Endothelial cell of umbilical vein (primary cell): ENCODE measurements around the gene RAD51B. TPM values are rescaled to one million over a fixed set of nuclear protein-coding genes. Genes with fewer than 3 reads are reported as not detected.

Experiments
- BruUV-seq: library from RNA; stranded (reverse); fragments of 400-500 nt; replicated peaks from 2 replicates; lab custom pipeline; 2021; lab: Mats Ljungman, UMichigan
- CTCF ChIA-PET: fragments of 300-600, 350-600 bp; sonication (Branson Sonifier 250); formaldehyde crosslinking; loops from one replicate; lab custom pipeline; 2021; ENCODE audit warnings: antibody characterized with exemption, inconsistent platforms; lab: Charles Lee
- POLR2A ChIA-PET: fragments of 300-600, 350-600 bp; sonication (Branson Sonifier 250); formaldehyde crosslinking; loops from one replicate; lab custom pipeline; 2021; ENCODE audit warnings: antibody characterized with exemption, inconsistent platforms; lab: Charles Lee
- DNase-seq: peaks from one replicate; pipeline ENCODE4 v3.0.0-alpha.2; 2011; ENCODE audit warnings: low read depth, low spot score
- FAIRE-seq: peaks from 2 replicates; lab custom pipeline; 2011; peaks lifted over from hg19 to GRCh38; lab: Jason Lieb, UNC
- H2AFZ ChIP-seq: 2 replicates; pipeline ENCODE4 v1.6.0; 2012; ENCODE audit warnings: low read depth, low read length, control low read depth, inconsistent platforms
- H3K27ac ChIP-seq: 2 replicates; pipeline ENCODE4 v1.5.1; 2011; ENCODE audit warnings: low read depth, mild to moderate bottlenecking, control low read depth, low read length, moderate library complexity; ENCODE audit not compliant: insufficient read depth
- H3K27me3 ChIP-seq, 2 experiments: 2 replicates each; pipeline versions ENCODE4 v1.6.0 to v1.6.1; 2011; ENCODE audit warnings: low read length in 2 of 2, mixed read lengths in 1 of 2; ENCODE audit not compliant: control insufficient read depth in 2 of 2, insufficient read depth in 2 of 2
- H3K36me3 ChIP-seq, 2 experiments: 2 replicates in 1 of 2; 3 replicates in 1 of 2; pipeline ENCODE4 v1.5.1; 2011; ENCODE audit warnings: low read length in 2 of 2, mild to moderate bottlenecking in 1 of 2, moderate library complexity in 1 of 2; ENCODE audit not compliant: control insufficient read depth in 2 of 2, insufficient read depth in 2 of 2; ENCODE audit errors: extremely low read depth in 1 of 2
- H3K4me1 ChIP-seq: 3 replicates; pipeline ENCODE4 v1.5.1; 2011; ENCODE audit warnings: mild to moderate bottlenecking, low read length; ENCODE audit not compliant: control insufficient read depth, insufficient read depth; ENCODE audit errors: extremely low read depth
- H3K4me2 ChIP-seq: 2 replicates; pipeline ENCODE4 v1.6.1; 2011; ENCODE audit warnings: low read length, control low read depth, mixed read lengths; ENCODE audit not compliant: insufficient read depth
- H3K4me3 ChIP-seq, 3 experiments: fragments of 200-600 bp in 1 of 3; sonication (generic), shearing (Covaris generic) in 1 of 3; replicated peaks in 1 of 3; 2 replicates each; pipeline ENCODE4 v1.5.1; 2011 to 2016; ENCODE audit warnings: control low read depth in 3 of 3, low read length in 3 of 3, mild to moderate bottlenecking in 2 of 3, inconsistent platforms in 1 of 3, low read depth in 1 of 3, moderate library complexity in 1 of 3; ENCODE audit not compliant: insufficient read depth in 1 of 3
- H3K79me2 ChIP-seq: 2 replicates; pipeline ENCODE4 v1.6.0; 2012; ENCODE audit warnings: low read length, inconsistent platforms; ENCODE audit not compliant: control insufficient read depth, insufficient read depth
- H3K9ac ChIP-seq: replicated peaks from 2 replicates; pipeline ENCODE3; 2011; ENCODE audit warnings: low read length, control low read depth; ENCODE audit not compliant: insufficient read depth; ENCODE audit errors: extremely low read depth
- H3K9me1 ChIP-seq: replicated peaks from 3 replicates; pipeline ENCODE4 v1.6.0; 2011; ENCODE audit warnings: mild to moderate bottlenecking, low read length; ENCODE audit not compliant: control insufficient read depth, insufficient read depth; ENCODE audit errors: extremely low read depth
- H3K9me3 ChIP-seq: replicated peaks from 2 replicates; pipeline ENCODE4 v1.5.1; 2012; ENCODE audit warnings: low read length, inconsistent platforms; ENCODE audit not compliant: control insufficient read depth, insufficient read depth
- H4K20me1 ChIP-seq: replicated peaks from 2 replicates; pipeline ENCODE3; 2011; ENCODE audit warnings: mild to moderate bottlenecking, low read length; ENCODE audit not compliant: control insufficient read depth, insufficient read depth; ENCODE audit errors: extremely low read depth
- CTCF ChIP-seq, 2 donors: IDR thresholded peaks; 1 replicate in 1 of 2; 2 replicates in 1 of 2; pipeline ENCODE4 v1.5.1; 2011; ENCODE audit warnings: low read length in 2 of 2, mild to moderate bottlenecking in 2 of 2, moderate library complexity in 2 of 2, control low read depth in 1 of 2, inconsistent platforms in 1 of 2, low read depth in 1 of 2; ENCODE audit not compliant: insufficient read depth in 1 of 2; ENCODE audit errors: extremely low read depth in 1 of 2
- EZH2 ChIP-seq: IDR thresholded peaks from 2 replicates; pipeline ENCODE4 v1.6.1; 2012; ENCODE audit warnings: borderline replicate concordance, low read depth, mild to moderate bottlenecking, moderate library complexity, low read length, inconsistent platforms; ENCODE audit not compliant: severe bottlenecking
- GATA2 ChIP-seq: IDR thresholded peaks from 2 replicates; pipeline ENCODE4 v1.7.0; 2011; ENCODE audit warnings: low read depth, mild to moderate bottlenecking, moderate library complexity, mixed read lengths, low read length; ENCODE audit not compliant: insufficient read length, insufficient read depth
- dilution Hi-C: fragments of 300-500 bp; cut with MboI; formaldehyde crosslinking; loops from one replicate; pipeline ENCODE4 v1.15.0; 2019; ENCODE audit warnings: low sequenced_read_pairs; ENCODE audit not compliant: extremely low pct_ligation_motif_present
- intact Hi-C: fragments of 100-400 bp; cut with micrococcal nuclease; formaldehyde crosslinking; loops from one replicate; pipeline ENCODE4 v1.10.0; 2022
- polyA plus RNA-seq, 4 experiments: library from polyadenylated mRNA; depleted of rRNA in 3 of 4; stranded (reverse) in 3 of 4; unstranded in 1 of 4; fragments of >200 nt; gene quantifications; 2 replicates each; pipeline versions ENCODE4 v1.2.1 to v1.2.3, GENCODE V29; 2011 to 2012; ENCODE audit warnings: missing spikeins in 1 of 4
- total RNA-seq: library from RNA; stranded (reverse); gene quantifications from 2 replicates; pipeline ENCODE4 v1.2.3, GENCODE V29; 2021
- TF ChIP-seq, protein P1 (sequence below): IDR thresholded peaks from 2 replicates; pipeline ENCODE4 v1.6.1; 2011; ENCODE audit not compliant: insufficient read depth, insufficient read length

RAD51B gene
- total and polyA plus RNA-seq, 2 donors (not counting 3 experiments of a cell fraction or from before 2014, with no cell fraction given) = 3.9 to 19.0 TPM

- H3K9me1 ChIP-seq = no peaks in the 10 kb centered on the region
- CTCF ChIA-PET = no interaction called here
- POLR2A ChIA-PET = no interaction called here
- no peaks in the 10 kb centered on the region for H4K20me1 ChIP-seq
- no peak overlapping the region for H3K4me3 ChIP-seq
- DNase-seq = no peak
- no peak overlapping the region for H3K9ac ChIP-seq
- H2AFZ ChIP-seq = no peak overlapping the region
- no peak overlapping the region for H3K27ac ChIP-seq
- TF ChIP-seq GATA2 = no peak
- TF ChIP-seq, protein P1, sequence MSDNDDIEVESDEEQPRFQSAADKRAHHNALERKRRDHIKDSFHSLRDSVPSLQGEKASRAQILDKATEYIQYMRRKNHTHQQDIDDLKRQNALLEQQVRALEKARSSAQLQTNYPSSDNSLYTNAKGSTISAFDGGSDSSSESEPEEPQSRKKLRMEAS = no peak
- H3K79me2 ChIP-seq = no peaks in the 10 kb centered on the region
- no peaks in the 10 kb centered on the region for H3K36me3 ChIP-seq
- intact Hi-C loops = no loop called here
- BruUV-seq = no TSS peak
- no peaks in the 10 kb centered on the region for H3K9me3 ChIP-seq
- dilution Hi-C loops = no loop called here
- H3K4me1 ChIP-seq = peaks cover 24% of the 10 kb centered on the region
- H3K4me2 ChIP-seq = no peak overlapping the region
- FAIRE-seq = no peak
- no peaks in the 10 kb centered on the region for H3K27me3 ChIP-seq
Measured at GRCh38 chr14:68602507-68602906, 782.9 kb downstream of the RAD51B start.

DNA sequence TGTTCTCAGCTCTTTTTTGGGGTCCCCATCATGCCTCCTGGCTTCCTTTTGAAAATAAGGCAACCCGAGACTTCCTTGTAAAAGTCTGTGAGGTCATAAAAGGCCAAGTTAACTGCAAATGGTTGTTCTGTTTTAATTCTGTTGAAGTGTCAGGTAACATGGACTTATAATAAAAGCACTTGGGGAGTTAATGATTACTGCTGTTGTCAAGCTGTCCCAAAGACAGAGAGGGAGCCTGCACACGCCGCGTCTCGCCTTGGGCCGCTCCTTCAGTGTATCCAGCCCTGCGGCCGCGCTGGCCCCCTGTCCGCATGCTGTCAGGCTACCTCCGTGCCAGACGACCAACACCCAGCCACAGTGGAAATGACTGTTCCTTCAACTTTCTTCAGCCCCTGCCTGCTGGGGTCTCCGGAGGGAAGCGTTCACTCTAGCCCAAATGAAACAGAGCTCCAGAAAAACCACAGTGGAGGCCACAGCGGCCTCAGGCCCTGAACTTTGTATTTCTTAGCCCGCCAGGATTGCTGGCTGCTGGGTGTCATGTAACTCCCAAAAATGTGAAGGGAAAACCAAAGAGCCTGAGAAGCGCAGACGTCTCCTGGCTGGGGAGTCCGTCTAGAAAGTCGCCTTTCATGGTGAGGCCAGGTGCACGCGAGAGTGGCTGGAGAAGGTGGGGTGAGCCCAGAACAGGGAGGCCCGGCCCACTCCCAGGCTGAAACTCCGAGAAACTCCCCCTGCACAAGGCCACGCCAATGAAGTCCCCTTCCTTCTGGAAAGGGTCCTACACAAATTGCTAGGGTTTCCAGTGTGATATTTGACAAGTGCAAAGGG is 784.2 kb downstream of the RAD51B start:
- BruUV-seq = no TSS peak
- TF ChIP-seq CTCF (IDR thresholded peaks at IDR 0.05; ENCODE audit: extremely low read depth in 1 of 2, insufficient read depth in 1 of 2, low read depth in 1 of 2, low read length in 2 of 2) = no peak
- no peak for TF ChIP-seq EZH2
- Histone ChIP-seq H3K4me3 (no peak overlapping the region), H4K20me1 (no peaks in the 10 kb centered on the region), H3K79me2 (no peaks in the 10 kb centered on the region), H2AFZ (no peak overlapping the region), H3K27ac (no peak overlapping the region), H3K9me3 (no peaks in the 10 kb centered on the region), H3K4me2 (no peak overlapping the region), H3K4me1 (peaks cover 13% of the 10 kb centered on the region), H3K9me1 (no peaks in the 10 kb centered on the region), H3K36me3 (no peaks in the 10 kb centered on the region), H3K9ac (no peak overlapping the region), H3K27me3 (no peaks in the 10 kb centered on the region)
- intact Hi-C loops (no loop called here), dilution Hi-C loops (no loop called here)
- CTCF ChIA-PET = no interaction called here
- DNase-seq = no peak
- POLR2A ChIA-PET = no interaction called here
- no peak for FAIRE-seq
